Hippocampal formation (tissue), 2 donors: ENCODE results near the gene LRRC3.
"Not testable (repeated sequence)": the region's sequence is repeated elsewhere in the genome, so short reads cannot be mapped to it uniquely, and the experiment has no call there.

ENCODE experiments used
- DNase-seq, 2 donors: peaks; one replicate each; lab custom pipeline; 2025; lab: John Stamatoyannopoulos, UW

Gene LRRC3

GRCh38 chr21:44454747-44455523 lies at the start of gene LRRC3:
Gene LRRC3, plus strand, starts transcription at chr21:44455510. Its CDS starts 1,135 bp downstream, at chr21:44456645.
- no peak for DNase-seq

GRCh38 chr21:44405948-44406872 lies 49.1 kb upstream of the LRRC3 start:
- no peak for DNase-seq

GRCh38 chr21:44406953-44407352 lies 48.4 kb upstream of the LRRC3 start:
- DNase-seq = no peak

GRCh38 chr21:44407493-44407892 lies 47.8 kb upstream of the LRRC3 start:
- no peak for DNase-seq

- DNase-seq = no peak
Observed at GRCh38 chr21:44408226-44408625, 47.1 kb upstream of the LRRC3 start.

- no peak for DNase-seq
Observed at GRCh38 chr21:44413566-44414290, 41.6 kb upstream of the LRRC3 start.

GRCh38 chr21:44414291-44415072 lies 40.8 kb upstream of the LRRC3 start:
- no peak for DNase-seq

GRCh38 chr21:44415073-44416025 lies 40.0 kb upstream of the LRRC3 start:
- no peak for DNase-seq

GRCh38 chr21:44416193-44416592 lies 39.1 kb upstream of the LRRC3 start:
- no peak for DNase-seq

GRCh38 chr21:44417621-44418107 lies 37.6 kb upstream of the LRRC3 start:
- DNase-seq = not testable (repeated sequence)

GRCh38 chr21:44418108-44418875 lies 37.0 kb upstream of the LRRC3 start:
- DNase-seq = no peak

- DNase-seq = no peak
Observed at GRCh38 chr21:44418876-44419230, 36.5 kb upstream of the LRRC3 start.

- DNase-seq = no peak
Observed at GRCh38 chr21:44419679-44420078, 35.6 kb upstream of the LRRC3 start.

- no peak for DNase-seq
Observed at GRCh38 chr21:44420416-44421205, 34.7 kb upstream of the LRRC3 start.

GRCh38 chr21:44421901-44422840 lies 33.1 kb upstream of the LRRC3 start:
- DNase-seq = no peak

GRCh38 chr21:44423312-44423821 lies 31.9 kb upstream of the LRRC3 start:
- no peak for DNase-seq

- DNase-seq = no peak
Observed at GRCh38 chr21:44423941-44424607, 31.2 kb upstream of the LRRC3 start.
